Glomerular endothelial cell (primary cell): Measurements from ENCODE around the gene HNF4A. TPM values are rescaled to one million over a fixed set of nuclear protein-coding genes. Genes with fewer than 3 reads are reported as not detected.
"Not testable (repeated sequence)": the region's sequence is repeated elsewhere in the genome, so short reads cannot be mapped to it uniquely, and the experiment has no call there.

Experiments
- DNase-seq: peaks from one replicate; pipeline ENCODE4 v3.0.0-alpha.2; 2011; ENCODE audit warnings: low read depth, low spot score; ENCODE audit errors: extremely low read depth
- total RNA-seq: library from RNA; depleted of rRNA; stranded (reverse); fragments of >200 nt; gene quantifications from 2 replicates; pipeline ENCODE4 v1.2.3, GENCODE V29; 2015

HNF4A gene
- total RNA-seq, 1 donor from 2014 or later = not detected

- DNase-seq = no peak
Observed at GRCh38 chr20:44461142-44461802, 105.8 kb downstream of the HNF4A start.

GRCh38 chr20:44461803-44462174, 106.3 kb downstream of the HNF4A start:
- no peak for DNase-seq

GRCh38 chr20:44463466-44463865, 108.0 kb downstream of the HNF4A start:
- DNase-seq = no peak

GRCh38 chr20:44464514-44464913, 109.0 kb downstream of the HNF4A start:
- DNase-seq = no peak

- DNase-seq = no peak
Observed at GRCh38 chr20:44465001-44465560, 109.6 kb downstream of the HNF4A start.

- no peak for DNase-seq
Observed at GRCh38 chr20:44467289-44467883, 111.9 kb downstream of the HNF4A start.

GRCh38 chr20:44468044-44468782, 112.7 kb downstream of the HNF4A start:
- no peak for DNase-seq

GRCh38 chr20:44470327-44470726, 114.8 kb downstream of the HNF4A start:
- no peak for DNase-seq

GRCh38 chr20:44471481-44471882, 116.0 kb downstream of the HNF4A start:
- DNase-seq = no peak

- DNase-seq = not testable (repeated sequence)
Observed at GRCh38 chr20:44472283-44472682, 116.8 kb downstream of the HNF4A start.

- DNase-seq = no peak
Observed at GRCh38 chr20:44475372-44475693, 119.8 kb downstream of the HNF4A start.

- DNase-seq = no peak
Observed at GRCh38 chr20:44475694-44476560, 120.4 kb downstream of the HNF4A start, which contains the start of gene TTPAL. TSS of gene TTPAL (plus strand) at chr20:44475874. CDS start at chr20:44480000, 4,126 bp downstream.

- no peak for DNase-seq
Observed at GRCh38 chr20:44477151-44477550, 121.7 kb downstream of the HNF4A start.

GRCh38 chr20:44478206-44478605, 122.7 kb downstream of the HNF4A start:
- no peak for DNase-seq

- no peak for DNase-seq
Observed at GRCh38 chr20:44479643-44480042, 124.1 kb downstream of the HNF4A start.

GRCh38 chr20:44480097-44480496, 124.6 kb downstream of the HNF4A start:
- DNase-seq = no peak

- no peak for DNase-seq
Observed at GRCh38 chr20:44481719-44482416, 126.4 kb downstream of the HNF4A start.

GRCh38 chr20:44483112-44483511, 127.6 kb downstream of the HNF4A start:
- DNase-seq = no peak
